Measurements from ENCODE around the gene SH3GLB1. TPM values are rescaled to one million over a fixed set of nuclear protein-coding genes. Genes with fewer than 3 reads are reported as not detected.
"Not testable (repeated sequence)": the region's sequence is repeated elsewhere in the genome, so short reads cannot be mapped to it uniquely, and the experiment has no call there.

SH3GLB1 gene
- total and polyA plus RNA-seq, 2 of the 8 experiments (the other 6 are each of a cell fraction or from before 2014, with no cell fraction given), result 7.7 to 43.1 TPM

DNA sequence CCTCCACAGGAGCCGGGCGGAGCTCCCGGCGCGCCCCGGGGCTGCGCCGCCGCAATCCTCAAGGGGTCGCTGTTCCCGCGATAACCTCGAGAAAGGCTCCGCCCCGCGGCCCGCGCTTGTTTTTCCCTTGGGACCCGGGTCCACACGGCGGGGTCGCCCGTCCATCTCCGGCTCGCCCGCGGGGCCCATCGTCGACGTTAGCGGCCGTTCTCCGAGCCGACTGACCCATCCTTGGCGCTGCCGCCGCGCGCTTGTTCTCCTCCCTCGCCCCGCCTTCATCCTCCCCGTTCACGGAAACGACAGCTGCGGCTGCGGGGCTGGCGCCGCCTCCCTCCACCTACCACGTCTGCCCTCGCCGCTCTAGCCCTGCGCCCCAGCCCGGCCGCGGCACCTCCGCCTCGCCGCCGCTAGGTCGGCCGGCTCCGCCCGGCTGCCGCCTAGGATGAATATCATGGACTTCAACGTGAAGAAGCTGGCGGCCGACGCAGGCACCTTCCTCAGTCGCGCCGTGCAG, at the start of gene SH3GLB1 (continued):
- peak; percentile 49 for TF ChIP-seq TAF7 (optimal IDR thresholded peaks at IDR 0.05; ENCODE audit: borderline replicate concordance, low read depth, low read length)
- TF ChIP-seq CEBPB (IDR thresholded peaks at IDR 0.05; ENCODE audit: low read depth, low read length), result no peak
- TF ChIP-seq SP4 (IDR thresholded peaks at IDR 0.05; ENCODE audit: low read length), result no peak
- TF ChIP-seq SIN3A (conservative IDR thresholded peaks at IDR 0.05 in 1 of 2, IDR thresholded peaks at IDR 0.05 in 1 of 2; ENCODE audit: low read depth in 1 of 2, low read length in 2 of 2), result peak in 1 of 2 experiments; percentile 55; a peak in 2 of 4 replicates
- TF ChIP-seq, protein P1, sequence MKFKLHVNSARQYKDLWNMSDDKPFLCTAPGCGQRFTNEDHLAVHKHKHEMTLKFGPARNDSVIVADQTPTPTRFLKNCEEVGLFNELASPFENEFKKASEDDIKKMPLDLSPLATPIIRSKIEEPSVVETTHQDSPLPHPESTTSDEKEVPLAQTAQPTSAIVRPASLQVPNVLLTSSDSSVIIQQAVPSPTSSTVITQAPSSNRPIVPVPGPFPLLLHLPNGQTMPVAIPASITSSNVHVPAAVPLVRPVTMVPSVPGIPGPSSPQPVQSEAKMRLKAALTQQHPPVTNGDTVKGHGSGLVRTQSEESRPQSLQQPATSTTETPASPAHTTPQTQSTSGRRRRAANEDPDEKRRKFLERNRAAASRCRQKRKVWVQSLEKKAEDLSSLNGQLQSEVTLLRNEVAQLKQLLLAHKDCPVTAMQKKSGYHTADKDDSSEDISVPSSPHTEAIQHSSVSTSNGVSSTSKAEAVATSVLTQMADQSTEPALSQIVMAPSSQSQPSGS (IDR thresholded peaks at IDR 0.05; ENCODE audit: low read length), result no peak
- TF ChIP-seq SIRT6 (IDR thresholded peaks at IDR 0.05; ENCODE audit: low read length), result no peak
- no peak for TF ChIP-seq MAFK (IDR thresholded peaks at IDR 0.05; ENCODE audit: low read depth, low read length)

DNA sequence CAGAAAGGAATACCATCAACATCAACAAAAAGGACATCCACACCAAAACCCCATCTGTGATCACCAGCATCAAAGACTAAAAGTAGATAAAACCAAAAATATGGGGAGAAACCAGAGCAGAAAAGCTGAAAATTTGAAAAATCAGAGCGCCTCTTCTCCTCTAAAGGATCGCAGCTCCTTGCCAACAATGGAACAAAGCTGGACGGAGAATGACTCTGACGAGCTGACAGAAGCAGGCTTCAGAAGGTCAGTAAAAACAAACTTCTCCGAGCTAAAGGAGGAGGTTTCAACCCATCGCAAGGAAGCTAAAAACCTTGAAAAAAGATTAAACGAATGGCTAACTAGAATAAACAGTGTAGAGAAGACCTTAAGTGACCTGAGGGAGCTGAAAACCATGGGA, 46.0 kb upstream of the SH3GLB1 start:
- H2AK5ac ChIP-seq (ENCODE audit: low read depth, low read length); H4K5ac ChIP-seq (ENCODE audit: insufficient read length, low read depth, low read length); H2BK120ac ChIP-seq (replicated peaks; ENCODE audit: low read depth, low read length); H3K36me3 ChIP-seq (ENCODE audit: control insufficient read depth in 2 of 4, insufficient read depth in 4 of 4, low read length in 3 of 4); H3K4ac ChIP-seq (replicated peaks; ENCODE audit: insufficient read length, low read depth, low read length); POLR2A ChIA-PET (ENCODE audit: partially characterized antibody); H3K14ac ChIP-seq (ENCODE audit: insufficient read length); H2BK20ac ChIP-seq (ENCODE audit: low read length); H3K23ac ChIP-seq (ENCODE audit: insufficient read length); H3K27me3 ChIP-seq (replicated peaks in 1 of 4; ENCODE audit: control insufficient read depth in 3 of 4, extremely low read depth in 1 of 4, insufficient read depth in 3 of 4, low read length in 3 of 4); H3K56ac ChIP-seq (replicated peaks; ENCODE audit: insufficient read length, low read depth, low read length); H2BK15ac ChIP-seq (ENCODE audit: low read length); H3K23me2 ChIP-seq (ENCODE audit: low read depth, low read length); H3K4me3 ChIP-seq (ENCODE audit: extremely low read depth in 1 of 4, insufficient read depth in 2 of 4, low read depth in 3 of 4, low read length in 4 of 4); H3K79me1 ChIP-seq (ENCODE audit: low read depth, low read length); H3K18ac ChIP-seq (ENCODE audit: extremely low read depth, low read length); H3K9ac ChIP-seq (replicated peaks in 1 of 4; ENCODE audit: extremely low read depth in 1 of 4, low read depth in 3 of 4, low read length in 3 of 4); H2AFZ ChIP-seq (ENCODE audit: low read length); H2BK5ac ChIP-seq (ENCODE audit: low read depth, low read length); DNase-seq (ENCODE audit: low read depth in 1 of 2, low spot score in 2 of 2); H3K79me2 ChIP-seq (ENCODE audit: control insufficient read depth in 1 of 2, insufficient read depth in 2 of 2, low read length in 2 of 2); H2BK12ac ChIP-seq (ENCODE audit: low read depth, low read length); FAIRE-seq; H4K20me1 ChIP-seq (replicated peaks in 1 of 2; ENCODE audit: control insufficient read depth in 1 of 2, insufficient read depth in 2 of 2, low read length in 2 of 2); H3K27ac ChIP-seq (ENCODE audit: low read depth, low read length); H3K4me1 ChIP-seq (replicated peaks in 1 of 4; ENCODE audit: control insufficient read depth in 3 of 4, insufficient read depth in 4 of 4, low read length in 3 of 4); H3K9me3 ChIP-seq (ENCODE audit: insufficient read depth in 2 of 2, low read depth in 1 of 2, low read length in 1 of 2); H3K4me2 ChIP-seq (ENCODE audit: insufficient read depth in 1 of 2, low read depth in 2 of 2, low read length in 2 of 2); H4K8ac ChIP-seq (ENCODE audit: extremely low read depth, insufficient read depth, low read length); H4K91ac ChIP-seq (replicated peaks; ENCODE audit: insufficient read length, low read length): not testable (repeated sequence)
- CTCF ChIA-PET (ENCODE audit: partially characterized antibody), result interaction anchor here (0.6 to 1.1 kb wide), 3 partner anchors 9 to 150 kb away, joined by 3 read pairs; no protein-coding TSS in a partner anchor
- WGBS, 2 experiments (ENCODE audit: extremely low coverage in 1 of 2, insufficient coverage in 1 of 2, insufficient read length in 1 of 2, insufficient replicate concordance in 2 of 2, low coverage in 1 of 2, low lambda C conversion rate in 2 of 2, missing lambda C conversion rate in 1 of 2), result 95% methylated on average over 7 of the region's 7 CpGs; no CpG with 5 or more reads in 1 of the 2 experiments
